ENCODE measurements around the gene CSF3.
"Not testable (repeated sequence)": the region's sequence is repeated elsewhere in the genome, so short reads cannot be mapped to it uniquely, and the experiment has no call there.

Gene CSF3

GRCh38 chr17:40000161-40000560, 15.1 kb upstream of the CSF3 start:
- Histone ChIP-seq H3K4me1 (ENCODE audit: insufficient read depth, low read length, severe bottlenecking) (no peaks in the 10 kb centered on the region), H3K36me3 (ENCODE audit: insufficient read depth, low read length) (peaks cover 29% of the 10 kb centered on the region), H3K9me2 (ENCODE audit: low read depth, low read length) (no peaks in the 10 kb centered on the region), H3K4me2 (ENCODE audit: low read length) (no peak overlapping the region), H3K27ac (ENCODE audit: low read depth, low read length, poor library complexity, severe bottlenecking) (no peak overlapping the region), H2AFZ (ENCODE audit: low read length) (no peak overlapping the region), H3F3A (ENCODE audit: insufficient read depth, low read length) (no peaks in the 10 kb centered on the region), H3K4me3 (ENCODE audit: low read depth, low read length, poor library complexity, severe bottlenecking) (no peak overlapping the region), H3K9me3 (ENCODE audit: low read length) (no peaks in the 10 kb centered on the region), H3K9ac (ENCODE audit: low read length) (no peak overlapping the region), H4K20me1 (ENCODE audit: insufficient read depth, low read length) (no peaks in the 10 kb centered on the region), H3K79me2 (ENCODE audit: insufficient read depth, low read length) (no peaks in the 10 kb centered on the region), H3K27me3 (ENCODE audit: insufficient read depth, low read length) (no peaks in the 10 kb centered on the region)
- TF ChIP-seq, protein P1, sequence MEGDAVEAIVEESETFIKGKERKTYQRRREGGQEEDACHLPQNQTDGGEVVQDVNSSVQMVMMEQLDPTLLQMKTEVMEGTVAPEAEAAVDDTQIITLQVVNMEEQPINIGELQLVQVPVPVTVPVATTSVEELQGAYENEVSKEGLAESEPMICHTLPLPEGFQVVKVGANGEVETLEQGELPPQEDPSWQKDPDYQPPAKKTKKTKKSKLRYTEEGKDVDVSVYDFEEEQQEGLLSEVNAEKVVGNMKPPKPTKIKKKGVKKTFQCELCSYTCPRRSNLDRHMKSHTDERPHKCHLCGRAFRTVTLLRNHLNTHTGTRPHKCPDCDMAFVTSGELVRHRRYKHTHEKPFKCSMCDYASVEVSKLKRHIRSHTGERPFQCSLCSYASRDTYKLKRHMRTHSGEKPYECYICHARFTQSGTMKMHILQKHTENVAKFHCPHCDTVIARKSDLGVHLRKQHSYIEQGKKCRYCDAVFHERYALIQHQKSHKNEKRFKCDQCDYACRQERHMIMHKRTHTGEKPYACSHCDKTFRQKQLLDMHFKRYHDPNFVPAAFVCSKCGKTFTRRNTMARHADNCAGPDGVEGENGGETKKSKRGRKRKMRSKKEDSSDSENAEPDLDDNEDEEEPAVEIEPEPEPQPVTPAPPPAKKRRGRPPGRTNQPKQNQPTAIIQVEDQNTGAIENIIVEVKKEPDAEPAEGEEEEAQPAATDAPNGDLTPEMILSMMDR (IDR thresholded peaks at IDR 0.05; ENCODE audit: low read length) = no peak
- TF ChIP-seq EZH2 (IDR thresholded peaks at IDR 0.05; ENCODE audit: borderline replicate concordance, low read length) = no peak

DNA sequence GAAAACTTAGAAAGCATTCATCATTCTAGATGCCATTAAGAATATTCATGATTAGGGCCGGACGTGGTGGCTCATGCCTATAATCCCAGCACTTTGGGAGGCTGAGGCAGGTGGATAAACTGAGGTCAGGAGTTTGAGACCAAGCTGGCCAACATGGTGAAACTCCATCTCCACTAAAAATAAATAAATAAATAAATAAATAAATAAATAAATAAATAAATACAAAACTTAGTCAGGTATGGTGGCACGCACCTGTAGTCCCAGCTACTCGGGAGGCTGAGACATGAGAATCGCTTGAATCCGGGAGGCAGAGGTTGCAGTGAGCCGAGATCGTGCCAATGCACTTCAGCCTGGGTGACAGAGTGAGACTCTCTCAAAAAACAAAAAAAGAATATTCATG, 13.9 kb upstream of the CSF3 start:
- peaks cover 17% of the 10 kb centered on the region for H3K36me3 ChIP-seq (ENCODE audit: insufficient read depth, low read length)
- not testable (repeated sequence) for H3K27ac ChIP-seq (ENCODE audit: low read depth, low read length, poor library complexity, severe bottlenecking); H3K79me2 ChIP-seq (ENCODE audit: insufficient read depth, low read length); H3K9me2 ChIP-seq (ENCODE audit: low read depth, low read length); H3K9me3 ChIP-seq (ENCODE audit: low read length); H2AFZ ChIP-seq (ENCODE audit: low read length); H3K4me1 ChIP-seq (ENCODE audit: insufficient read depth, low read length, severe bottlenecking); H3F3A ChIP-seq (ENCODE audit: insufficient read depth, low read length); H3K4me3 ChIP-seq (ENCODE audit: low read depth, low read length, poor library complexity, severe bottlenecking); H3K27me3 ChIP-seq (ENCODE audit: insufficient read depth, low read length); H3K9ac ChIP-seq (ENCODE audit: low read length); H3K4me2 ChIP-seq (ENCODE audit: low read length); H4K20me1 ChIP-seq (ENCODE audit: insufficient read depth, low read length)

GRCh38 chr17:40004072-40004471, 11.2 kb upstream of the CSF3 start:
- Histone ChIP-seq H3K4me3 (ENCODE audit: low read depth, low read length, poor library complexity, severe bottlenecking) (no peak overlapping the region), H3K79me2 (ENCODE audit: insufficient read depth, low read length) (no peaks in the 10 kb centered on the region), H3K4me1 (ENCODE audit: insufficient read depth, low read length, severe bottlenecking) (no peaks in the 10 kb centered on the region), H3K4me2 (ENCODE audit: low read length) (no peak overlapping the region), H3K27me3 (ENCODE audit: insufficient read depth, low read length) (no peaks in the 10 kb centered on the region), H4K20me1 (ENCODE audit: insufficient read depth, low read length) (no peaks in the 10 kb centered on the region), H3K9me3 (ENCODE audit: low read length) (no peaks in the 10 kb centered on the region), H3K9ac (ENCODE audit: low read length) (no peak overlapping the region), H3K9me2 (ENCODE audit: low read depth, low read length) (no peaks in the 10 kb centered on the region), H3K36me3 (ENCODE audit: insufficient read depth, low read length) (no peaks in the 10 kb centered on the region), H3F3A (ENCODE audit: insufficient read depth, low read length) (no peaks in the 10 kb centered on the region), H3K27ac (ENCODE audit: low read depth, low read length, poor library complexity, severe bottlenecking) (no peak overlapping the region), H2AFZ (ENCODE audit: low read length) (no peak overlapping the region)
- no peak for TF ChIP-seq EZH2 (IDR thresholded peaks at IDR 0.05; ENCODE audit: borderline replicate concordance, low read length)
- TF ChIP-seq, protein P1 (IDR thresholded peaks at IDR 0.05; ENCODE audit: low read length) = no peak

- Histone ChIP-seq H3K4me3 (ENCODE audit: low read depth, low read length, poor library complexity, severe bottlenecking) (no peak overlapping the region), H3K36me3 (ENCODE audit: insufficient read depth, low read length) (no peaks in the 10 kb centered on the region), H3K4me1 (ENCODE audit: insufficient read depth, low read length, severe bottlenecking) (no peaks in the 10 kb centered on the region), H3K9ac (ENCODE audit: low read length) (no peak overlapping the region), H3K27ac (ENCODE audit: low read depth, low read length, poor library complexity, severe bottlenecking) (no peak overlapping the region), H2AFZ (ENCODE audit: low read length) (no peak overlapping the region), H3K27me3 (ENCODE audit: insufficient read depth, low read length) (no peaks in the 10 kb centered on the region), H3K4me2 (ENCODE audit: low read length) (no peak overlapping the region), H3F3A (ENCODE audit: insufficient read depth, low read length) (no peaks in the 10 kb centered on the region), H3K79me2 (ENCODE audit: insufficient read depth, low read length) (no peaks in the 10 kb centered on the region), H3K9me2 (ENCODE audit: low read depth, low read length) (no peaks in the 10 kb centered on the region), H3K9me3 (ENCODE audit: low read length) (no peaks in the 10 kb centered on the region), H4K20me1 (ENCODE audit: insufficient read depth, low read length) (no peaks in the 10 kb centered on the region)
- TF ChIP-seq, protein P1 (IDR thresholded peaks at IDR 0.05; ENCODE audit: low read length) = no peak
- no peak for TF ChIP-seq EZH2 (IDR thresholded peaks at IDR 0.05; ENCODE audit: borderline replicate concordance, low read length)
These were observed 10.5 kb upstream of the CSF3 start for GRCh38 chr17:40004712-40005111.

All from OCI-LY1 (cell line).